ENCODE measurements around the gene MAST4. TPM values are rescaled to one million over a fixed set of nuclear protein-coding genes. Genes with fewer than 3 reads are reported as not detected.

The MAST4 gene
- total and polyA plus RNA-seq, 2 experiments from 2014 or later = 4.2 to 6.0 TPM

- TF ChIP-seq EZH2phosphoT487 (IDR thresholded peaks at IDR 0.05; ENCODE audit: insufficient read depth, low read depth) = no peak
- TF ChIP-seq EZH2 (IDR thresholded peaks at IDR 0.05; ENCODE audit: insufficient read depth, poor library complexity, severe bottlenecking) = no peak
- in situ Hi-C loops (cut with MboI) = no loop called here
- 91 to 100% methylated on average over 1 of the region's 1 CpG for WGBS, 2 experiments (ENCODE audit: low coverage in 1 of 2, low lambda C conversion rate in 2 of 2, missing lambda C conversion rate in 2 of 2)
- peaks cover 23% of the 10 kb centered on the region for H3K4me1 ChIP-seq (ENCODE audit: insufficient read depth)
- peak overlapping the region; percentile 54 for H3K27ac ChIP-seq
- H3K36me3 ChIP-seq (ENCODE audit: low read depth) = no peaks in the 10 kb centered on the region
- peak overlapping the region; percentile 26 for H3K4me2 ChIP-seq (ENCODE audit: unreplicated experiment)
- peak; percentile 97 for DNase-seq
- H4K20me1 ChIP-seq (ENCODE audit: insufficient read depth) = no peaks in the 10 kb centered on the region
- H3K79me2 ChIP-seq (ENCODE audit: insufficient read depth) = no peaks in the 10 kb centered on the region
- H3K27me3 ChIP-seq (replicated peaks; ENCODE audit: insufficient read depth) = no peaks in the 10 kb centered on the region
- no peak overlapping the region for H3K9ac ChIP-seq
- no peaks in the 10 kb centered on the region for H3K9me3 ChIP-seq (ENCODE audit: low read depth)
- H3F3A ChIP-seq (ENCODE audit: insufficient read depth) = peaks cover 34% of the 10 kb centered on the region
- H2AFZ ChIP-seq = no peak overlapping the region
- no peak overlapping the region for H3K4me3 ChIP-seq
- no peaks in the 10 kb centered on the region for H3K9me2 ChIP-seq (ENCODE audit: insufficient read depth)
Measured at GRCh38 chr5:66653325-66653724, 57.1 kb downstream of the MAST4 start.

GRCh38 chr5:66655395-66656324 lies 59.5 kb downstream of the MAST4 start:
- H3K79me2 ChIP-seq (ENCODE audit: insufficient read depth) = no peaks in the 10 kb centered on the region
- no peak overlapping the region for H2AFZ ChIP-seq
- no peak for TF ChIP-seq EZH2phosphoT487 (IDR thresholded peaks at IDR 0.05; ENCODE audit: insufficient read depth, low read depth)
- TF ChIP-seq EZH2 (IDR thresholded peaks at IDR 0.05; ENCODE audit: insufficient read depth, poor library complexity, severe bottlenecking) = no peak
- 56 to 68% methylated on average over 2 of the region's 2 CpGs for whole genome bisulfite sequencing, 2 experiments (ENCODE audit: low coverage in 1 of 2, low lambda C conversion rate in 2 of 2, missing lambda C conversion rate in 2 of 2)
- no peaks in the 10 kb centered on the region for H3K27me3 ChIP-seq (replicated peaks; ENCODE audit: insufficient read depth)
- no peaks in the 10 kb centered on the region for H3K9me3 ChIP-seq (ENCODE audit: low read depth)
- H4K20me1 ChIP-seq (ENCODE audit: insufficient read depth) = no peaks in the 10 kb centered on the region
- peaks cover 24% of the 10 kb centered on the region for H3K4me1 ChIP-seq (ENCODE audit: insufficient read depth)
- H3K9ac ChIP-seq = no peak overlapping the region
- H3K27ac ChIP-seq = no peak overlapping the region
- in situ Hi-C loops (cut with MboI) = no loop called here
- no peak overlapping the region for H3K4me3 ChIP-seq
- H3F3A ChIP-seq (ENCODE audit: insufficient read depth) = peaks cover 34% of the 10 kb centered on the region
- no peaks in the 10 kb centered on the region for H3K9me2 ChIP-seq (ENCODE audit: insufficient read depth)
- no peaks in the 10 kb centered on the region for H3K36me3 ChIP-seq (ENCODE audit: low read depth)
- DNase-seq = peak; percentile 51
- peak overlapping the region; percentile 5 for H3K4me2 ChIP-seq (ENCODE audit: unreplicated experiment)

- Histone ChIP-seq H3K9me2 (ENCODE audit: insufficient read depth) (no peaks in the 10 kb centered on the region), H3K4me3 (no peak overlapping the region), H3K9ac (no peak overlapping the region), H3K27me3 (replicated peaks; ENCODE audit: insufficient read depth) (no peaks in the 10 kb centered on the region), H4K20me1 (ENCODE audit: insufficient read depth) (no peaks in the 10 kb centered on the region), H2AFZ (no peak overlapping the region), H3F3A (ENCODE audit: insufficient read depth) (peaks cover 38% of the 10 kb centered on the region), H3K79me2 (ENCODE audit: insufficient read depth) (no peaks in the 10 kb centered on the region), H3K36me3 (ENCODE audit: low read depth) (no peaks in the 10 kb centered on the region), H3K4me1 (ENCODE audit: insufficient read depth) (peaks cover 34% of the 10 kb centered on the region), H3K9me3 (ENCODE audit: low read depth) (no peaks in the 10 kb centered on the region), H3K4me2 (ENCODE audit: unreplicated experiment) (no peak overlapping the region), H3K27ac (no peak overlapping the region)
- no peak for TF ChIP-seq EZH2phosphoT487 (IDR thresholded peaks at IDR 0.05; ENCODE audit: insufficient read depth, low read depth)
- 69 to 83% methylated on average over 2 of the region's 2 CpGs for WGBS, 2 experiments (ENCODE audit: low coverage in 1 of 2, low lambda C conversion rate in 2 of 2, missing lambda C conversion rate in 2 of 2)
- DNase-seq = no peak
- in situ Hi-C loops (cut with MboI) = no loop called here
Measured at GRCh38 chr5:66658516-66658915, 62.3 kb downstream of the MAST4 start.

GRCh38 chr5:66659780-66660179 lies 63.6 kb downstream of the MAST4 start:
- DNase-seq = no peak
- Histone ChIP-seq H3K9me3 (ENCODE audit: low read depth) (no peaks in the 10 kb centered on the region), H3K36me3 (ENCODE audit: low read depth) (no peaks in the 10 kb centered on the region), H3F3A (ENCODE audit: insufficient read depth) (peaks cover 29% of the 10 kb centered on the region), H3K9me2 (ENCODE audit: insufficient read depth) (no peaks in the 10 kb centered on the region), H3K4me1 (ENCODE audit: insufficient read depth) (peaks cover 28% of the 10 kb centered on the region), H3K9ac (no peak overlapping the region), H3K27ac (no peak overlapping the region), H3K79me2 (ENCODE audit: insufficient read depth) (no peaks in the 10 kb centered on the region), H4K20me1 (ENCODE audit: insufficient read depth) (no peaks in the 10 kb centered on the region), H3K27me3 (replicated peaks; ENCODE audit: insufficient read depth) (no peaks in the 10 kb centered on the region), H3K4me2 (ENCODE audit: unreplicated experiment) (no peak overlapping the region), H3K4me3 (no peak overlapping the region), H2AFZ (no peak overlapping the region)
- WGBS, 2 experiments (ENCODE audit: low coverage in 1 of 2, low lambda C conversion rate in 2 of 2, missing lambda C conversion rate in 2 of 2) = 97 to 99% methylated on average over 3 of the region's 3 CpGs
- in situ Hi-C loops (cut with MboI) = no loop called here
- TF ChIP-seq EZH2phosphoT487 (IDR thresholded peaks at IDR 0.05; ENCODE audit: insufficient read depth, low read depth) = no peak
- TF ChIP-seq EZH2 (IDR thresholded peaks at IDR 0.05; ENCODE audit: insufficient read depth, poor library complexity, severe bottlenecking) = no peak
